Hematopoietic multipotent progenitor cell treated with erythropoietin and hydrocortisone succinate and interleukin-3 and kit ligand, for 6 days (in vitro differentiated cells): Measurements from ENCODE around the gene PRR14L.
"Not testable (repeated sequence)": the region's sequence is repeated elsewhere in the genome, so short reads cannot be mapped to it uniquely, and the experiment has no call there.

Source experiments
- DNase-seq: peaks from one replicate; pipeline ENCODE4 v3.0.0-alpha.2; 2015

The PRR14L gene

GRCh38 chr22:31739795-31740201, 10.1 kb downstream of the PRR14L start:
- DNase-seq: no peak

GRCh38 chr22:31738566-31738965, 11.4 kb downstream of the PRR14L start:
- no peak for DNase-seq

- no peak for DNase-seq
Measured at GRCh38 chr22:31737932-31738331, 12.0 kb downstream of the PRR14L start.

- no peak for DNase-seq
Measured at GRCh38 chr22:31736458-31736857, 13.5 kb downstream of the PRR14L start.

GRCh38 chr22:31734512-31734911, 15.4 kb downstream of the PRR14L start:
- no peak for DNase-seq

- no peak for DNase-seq
Measured at GRCh38 chr22:31733580-31734079, 16.3 kb downstream of the PRR14L start.

- DNase-seq: no peak
Measured at GRCh38 chr22:31732089-31732829, 17.7 kb downstream of the PRR14L start.

- peak; percentile 38 for DNase-seq
Measured at GRCh38 chr22:31730344-31730711, 19.6 kb downstream of the PRR14L start.

- peak; percentile 53 for DNase-seq
Measured at GRCh38 chr22:31728857-31729256, 21.1 kb downstream of the PRR14L start.

GRCh38 chr22:31726692-31727091, 23.2 kb downstream of the PRR14L start:
- DNase-seq: no peak

- no peak for DNase-seq
Measured at GRCh38 chr22:31723723-31724122, 26.2 kb downstream of the PRR14L start.

- no peak for DNase-seq
Measured at GRCh38 chr22:31719850-31720471, 30.0 kb downstream of the PRR14L start.

- DNase-seq: no peak
Measured at GRCh38 chr22:31715147-31715778, 34.7 kb downstream of the PRR14L start.

GRCh38 chr22:31711226-31711625, 38.7 kb downstream of the PRR14L start:
- not testable (repeated sequence) for DNase-seq

GRCh38 chr22:31707519-31707918, 42.4 kb downstream of the PRR14L start:
- DNase-seq: no peak

GRCh38 chr22:31695423-31695822, 54.5 kb downstream of the PRR14L start:
- peak; percentile 46 for DNase-seq

- not testable (repeated sequence) for DNase-seq
Measured at GRCh38 chr22:31694046-31694445, 55.9 kb downstream of the PRR14L start.

GRCh38 chr22:31692186-31692886, 57.6 kb downstream of the PRR14L start:
- peak; percentile 39 for DNase-seq

GRCh38 chr22:31691408-31691807, 58.5 kb downstream of the PRR14L start:
- DNase-seq: no peak

- no peak for DNase-seq
Measured at GRCh38 chr22:31683181-31684105, 66.5 kb downstream of the PRR14L start.

- DNase-seq: no peak
Measured at GRCh38 chr22:31682751-31683150, 67.2 kb downstream of the PRR14L start.
